Body of pancreas (tissue), 4 donors: Measurements from ENCODE around the gene PTPRJ. TPM values are rescaled to one million over a fixed set of nuclear protein-coding genes. Genes with fewer than 3 reads are reported as not detected.

Source experiments
- ATAC-seq: fragments of 150-250 bp; one replicate; pipeline ENCODE4 v1.9.1; 2016
- DNase-seq, 4 donors: peaks; one replicate each; pipeline ENCODE4 v3.0.0-alpha.2; 2019
- H3K27ac ChIP-seq, 4 donors: fragments of 200-600 bp; sonication (generic); 1 replicate in 3 of 4; 2 replicates in 1 of 4; pipeline versions ENCODE4 v1.5.1 to v1.6.1; 2016 to 2019; ENCODE audit warnings: mild to moderate bottlenecking in 1 of 4, mixed read lengths in 1 of 4, moderate library complexity in 1 of 4
- H3K27me3 ChIP-seq, 2 donors: fragments of 200-600 bp; sonication (generic); one replicate each; pipeline ENCODE4 v1.6.0; 2016; ENCODE audit warnings: mild to moderate bottlenecking in 1 of 2
- H3K36me3 ChIP-seq, 2 donors: fragments of 200-600 bp; sonication (generic); replicated peaks in 1 of 2; 2 replicates each; pipeline ENCODE4 v1.5.1; 2016; ENCODE audit warnings: low read depth in 2 of 2; ENCODE audit not compliant: insufficient read depth in 1 of 2
- H3K4me1 ChIP-seq: fragments of 200-600 bp; sonication (generic); one replicate; pipeline ENCODE4 v1.6.0; 2016
- H3K4me3 ChIP-seq, 2 donors: fragments of 200-600 bp; sonication (generic); 1 replicate in 1 of 2; 2 replicates in 1 of 2; pipeline ENCODE4 v1.5.1; 2016 to 2019
- H3K9me3 ChIP-seq, 3 donors: fragments of 200-600 bp; sonication (generic); 1 replicate in 2 of 3; 2 replicates in 1 of 3; pipeline ENCODE4 v1.5.1; 2016
- POLR2A ChIP-seq, 3 donors: fragments of 450-650 bp; IDR thresholded peaks; one replicate each; pipeline ENCODE4 v1.6.1; 2016; ENCODE audit warnings: antibody characterized with exemption in 3 of 3, mild to moderate bottlenecking in 2 of 3
- WGBS, 2 donors: methylation state at CpG; one replicate each; pipeline ENCODE4 v1.1.5; 2017; 5-methylcytosine and 5-hydroxymethylcytosine counted together
- intact Hi-C: fragments of 100-400 bp; cut with DNase I; formaldehyde crosslinking; loops from one replicate; pipeline ENCODE4 v1.15.1; 2023
- total RNA-seq, 2 donors: library from RNA; depleted of rRNA; stranded (reverse); fragments of >200 nt; gene quantifications; one replicate each; pipeline ENCODE4 v1.1.0, GENCODE V29; 2016
- TF ChIP-seq, protein P1 (sequence below), 7 experiments: fragments of 450-650 bp in 4 of 7; fragments of 200-600 bp in 3 of 7; sonication (generic) in 3 of 7; IDR thresholded peaks; one replicate each; pipeline ENCODE4 v1.5.1; 2016 to 2019; ENCODE audit warnings: antibody characterized with exemption in 7 of 7

The PTPRJ gene
- total RNA-seq, 2 donors from 2014 or later, result 10.9 to 17.1 TPM

- WGBS, 2 donors, result 64 to 70% methylated on average over 6 of the region's 6 CpGs
- peaks cover 52% of the 10 kb centered on the region for H3K4me1 ChIP-seq
- H3K9me3 ChIP-seq, result no peaks in the 10 kb centered on the region
- intact Hi-C loops, result loop anchor here (5.0 kb wide), 1 partner anchor 169 kb away; no protein-coding TSS in a partner anchor
- no peaks in the 10 kb centered on the region for H3K36me3 ChIP-seq
- ATAC-seq (no peak), DNase-seq (no peak)
- no peak for TF ChIP-seq POLR2A (IDR thresholded peaks at IDR 0.05)
- TF ChIP-seq, protein P1, sequence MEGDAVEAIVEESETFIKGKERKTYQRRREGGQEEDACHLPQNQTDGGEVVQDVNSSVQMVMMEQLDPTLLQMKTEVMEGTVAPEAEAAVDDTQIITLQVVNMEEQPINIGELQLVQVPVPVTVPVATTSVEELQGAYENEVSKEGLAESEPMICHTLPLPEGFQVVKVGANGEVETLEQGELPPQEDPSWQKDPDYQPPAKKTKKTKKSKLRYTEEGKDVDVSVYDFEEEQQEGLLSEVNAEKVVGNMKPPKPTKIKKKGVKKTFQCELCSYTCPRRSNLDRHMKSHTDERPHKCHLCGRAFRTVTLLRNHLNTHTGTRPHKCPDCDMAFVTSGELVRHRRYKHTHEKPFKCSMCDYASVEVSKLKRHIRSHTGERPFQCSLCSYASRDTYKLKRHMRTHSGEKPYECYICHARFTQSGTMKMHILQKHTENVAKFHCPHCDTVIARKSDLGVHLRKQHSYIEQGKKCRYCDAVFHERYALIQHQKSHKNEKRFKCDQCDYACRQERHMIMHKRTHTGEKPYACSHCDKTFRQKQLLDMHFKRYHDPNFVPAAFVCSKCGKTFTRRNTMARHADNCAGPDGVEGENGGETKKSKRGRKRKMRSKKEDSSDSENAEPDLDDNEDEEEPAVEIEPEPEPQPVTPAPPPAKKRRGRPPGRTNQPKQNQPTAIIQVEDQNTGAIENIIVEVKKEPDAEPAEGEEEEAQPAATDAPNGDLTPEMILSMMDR (IDR thresholded peaks at IDR 0.05), result no peak
- no peak overlapping the region for H3K4me3 ChIP-seq
- no peaks in the 10 kb centered on the region for H3K27me3 ChIP-seq
- no peak overlapping the region for H3K27ac ChIP-seq
These were observed 125.8 kb downstream of the PTPRJ start for GRCh38 chr11:48106166-48106565.

DNA sequence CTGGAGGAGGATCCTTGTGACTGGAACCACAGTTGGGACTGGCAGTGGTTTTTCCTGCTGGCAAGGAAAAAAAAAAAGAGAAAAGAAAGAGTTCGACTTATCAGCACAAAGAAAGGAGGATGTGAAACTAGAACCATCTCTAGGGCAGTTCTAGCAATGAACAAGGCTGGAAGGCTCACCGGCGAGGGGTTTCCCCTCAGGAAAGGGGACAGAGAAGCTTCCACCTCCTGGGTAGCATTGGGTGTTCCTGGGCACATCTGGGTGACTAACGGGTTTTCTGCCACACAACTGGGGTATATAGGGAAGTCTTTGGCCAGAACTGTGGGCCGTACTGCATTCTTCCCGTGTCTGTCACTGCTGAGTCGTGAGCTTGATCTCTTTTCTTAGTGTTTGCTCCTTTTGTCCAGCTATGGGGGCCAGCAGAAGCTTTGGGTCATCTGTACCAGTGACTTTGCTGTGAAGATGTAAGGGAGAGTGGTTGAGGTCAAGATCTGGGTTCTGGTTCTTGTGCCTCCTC, 126.9 kb downstream of the PTPRJ start:
- H3K27me3 ChIP-seq, result no peaks in the 10 kb centered on the region
- peaks cover 42% of the 10 kb centered on the region for H3K4me1 ChIP-seq
- intact Hi-C loops, result loop anchor here (5.0 kb wide), 1 partner anchor 170 kb away; no protein-coding TSS in a partner anchor
- ATAC-seq (no peak), DNase-seq (no peak)
- 72% methylated on average over 7 of the region's 7 CpGs for WGBS, 2 donors
- H3K36me3 ChIP-seq, result no peaks in the 10 kb centered on the region
- TF ChIP-seq POLR2A (IDR thresholded peaks at IDR 0.05), result no peak
- TF ChIP-seq, protein P1 (IDR thresholded peaks at IDR 0.05), result no peak
- no peak overlapping the region for H3K4me3 ChIP-seq
- H3K9me3 ChIP-seq, result no peaks in the 10 kb centered on the region
- no peak overlapping the region for H3K27ac ChIP-seq

DNA sequence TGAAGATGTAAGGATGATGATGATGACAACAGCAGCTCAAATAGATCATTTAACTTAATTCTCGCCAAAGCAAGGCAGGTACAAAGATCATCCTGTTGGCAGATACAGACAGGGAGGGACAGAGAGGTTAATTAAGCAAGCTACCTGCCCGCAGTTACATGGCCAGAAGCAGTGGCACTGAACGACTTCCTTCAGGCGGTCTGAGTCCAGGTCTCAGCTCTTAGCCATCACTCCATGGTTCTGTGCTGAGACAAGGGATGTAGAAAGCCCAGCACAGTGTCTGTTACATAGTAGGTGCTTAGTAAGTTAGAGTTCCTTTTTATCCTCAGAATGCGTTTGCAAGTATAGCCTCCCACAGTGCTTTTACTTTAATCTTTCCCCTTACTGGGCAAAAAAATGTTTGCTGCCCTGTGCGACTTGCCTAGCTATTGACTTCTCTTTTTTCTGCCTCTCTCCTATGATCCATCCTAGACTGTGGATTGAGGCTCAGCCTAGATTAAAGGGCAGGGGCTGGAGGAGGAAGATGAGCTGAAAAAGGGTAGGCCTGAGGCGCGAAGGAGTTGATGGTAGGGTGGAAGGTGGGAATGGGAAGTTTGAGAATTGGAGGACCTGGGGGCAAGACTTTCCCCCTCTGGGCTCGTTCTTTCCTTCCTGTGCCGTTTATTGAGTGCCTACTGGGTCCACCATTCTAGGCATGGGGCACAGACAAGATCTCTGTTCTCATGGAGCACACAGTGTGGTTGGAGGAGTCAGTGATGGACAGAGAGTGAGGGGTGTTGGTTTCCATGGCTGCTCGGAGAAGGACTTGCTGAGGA, 128.1 kb downstream of the PTPRJ start:
- intact Hi-C loops, result loop anchor here (5.0 kb wide), 1 partner anchor 171 kb away; no protein-coding TSS in a partner anchor

GRCh38 chr11:48109046-48109666, 128.8 kb downstream of the PTPRJ start:
- no peak for TF ChIP-seq POLR2A (IDR thresholded peaks at IDR 0.05)
- TF ChIP-seq, protein P1 (IDR thresholded peaks at IDR 0.05), result peak in 6 of 7 experiments; percentile 15 to 50 (median 20)
- DNase-seq, result no peak
- Histone ChIP-seq H3K27me3 (no peaks in the 10 kb centered on the region), H3K4me1 (peaks cover 24% of the 10 kb centered on the region), H3K4me3 (no peak overlapping the region), H3K27ac (peak overlapping the region in 3 of 4 donors; percentile 64 to 73 (median 71)), H3K9me3 (no peaks in the 10 kb centered on the region), H3K36me3 (no peaks in the 10 kb centered on the region)
- ATAC-seq, result peak; percentile 47
- intact Hi-C loops, result loop anchor here (5.0 kb wide), 1 partner anchor 172 kb away; no protein-coding TSS in a partner anchor
- WGBS, 2 donors, result 69 to 70% methylated on average over 5 of the region's 5 CpGs

More for the DNA sequence above, 128.1 kb downstream of the PTPRJ start:
- no peaks in the 10 kb centered on the region for H3K36me3 ChIP-seq
- ATAC-seq (no peak), DNase-seq (no peak)
- H3K9me3 ChIP-seq, result no peaks in the 10 kb centered on the region
- H3K27me3 ChIP-seq, result no peaks in the 10 kb centered on the region
- WGBS, 2 donors, result 70 to 79% methylated on average over 11 of the region's 11 CpGs
- H3K4me3 ChIP-seq, result no peak overlapping the region
- peak overlapping the region in 1 of 4 donors; percentile 1 for H3K27ac ChIP-seq
- TF ChIP-seq, protein P1 (IDR thresholded peaks at IDR 0.05), result no peak
- TF ChIP-seq POLR2A (IDR thresholded peaks at IDR 0.05), result no peak
- H3K4me1 ChIP-seq, result peaks cover 31% of the 10 kb centered on the region
